NCI-H2227 treated with DMSO at 0.1 percent for 48 hours (cell line): Measurements from ENCODE around the gene RBCK1.
"Not testable (repeated sequence)": the region's sequence is repeated elsewhere in the genome, so short reads cannot be mapped to it uniquely, and the experiment has no call there.

Experiments
- DNase-seq: peaks from one replicate; lab custom pipeline; 2025; lab: John Stamatoyannopoulos, UW

The RBCK1 gene

GRCh38 chr20:472889-473292 is 64.8 kb downstream of the RBCK1 start:
- no peak for DNase-seq

- no peak for DNase-seq
Observed at GRCh38 chr20:474581-474980, 66.5 kb downstream of the RBCK1 start.

- no peak for DNase-seq
Observed at GRCh38 chr20:475463-476357, 67.6 kb downstream of the RBCK1 start.

GRCh38 chr20:476561-477249 is 68.6 kb downstream of the RBCK1 start:
- not testable (repeated sequence) for DNase-seq

- no peak for DNase-seq
Observed at GRCh38 chr20:478010-478948, 70.2 kb downstream of the RBCK1 start.

GRCh38 chr20:478949-479429 is 70.9 kb downstream of the RBCK1 start:
- peak; percentile 73 for DNase-seq

- DNase-seq = no peak
Observed at GRCh38 chr20:479487-479886, 71.4 kb downstream of the RBCK1 start.

- DNase-seq = no peak
Observed at GRCh38 chr20:480044-480443, 71.9 kb downstream of the RBCK1 start.

- DNase-seq = no peak
Observed at GRCh38 chr20:481167-481566, 73.1 kb downstream of the RBCK1 start.
